Type B pancreatic cell (in vitro differentiated cells): ENCODE measurements around the gene HNRNPL. TPM values are rescaled to one million over a fixed set of nuclear protein-coding genes. Genes with fewer than 3 reads are reported as not detected.
A peak's percentile ranks its signal among the peaks of the same experiment; 100 is the strongest.
"Not testable (repeated sequence)": the region's sequence is repeated elsewhere in the genome, so short reads cannot be mapped to it uniquely, and the experiment has no call there.

ENCODE experiments used
- DNase-seq: peaks from one replicate; pipeline ENCODE4 v3.0.0; 2021; ENCODE audit warnings: mixed read lengths; ENCODE audit not compliant: unreplicated experiment; ENCODE audit errors: extremely low spot score
- H3K27ac Mint-ChIP-seq: 2 replicates; pipeline ENCODE4 v1.8.0; 2021; ENCODE audit warnings: mild to moderate bottlenecking, mixed read lengths
- H3K27me3 Mint-ChIP-seq: 2 replicates; pipeline ENCODE4 v1.8.0; 2021; ENCODE audit warnings: mixed read lengths
- H3K36me3 Mint-ChIP-seq: 2 replicates; pipeline ENCODE4 v1.8.0; 2021; ENCODE audit warnings: mixed read lengths
- H3K4me1 Mint-ChIP-seq: one replicate; pipeline ENCODE4 v1.8.0; 2021; ENCODE audit warnings: mixed read lengths; ENCODE audit not compliant: unreplicated experiment
- H3K4me3 Mint-ChIP-seq: 2 replicates; pipeline ENCODE4 v1.8.0; 2021; ENCODE audit warnings: mild to moderate bottlenecking, mixed read lengths
- H3K9me3 Mint-ChIP-seq: 2 replicates; pipeline ENCODE4 v1.8.0; 2021; ENCODE audit warnings: mixed read lengths
- total RNA-seq: library from RNA; stranded (reverse); gene quantifications from 2 replicates; pipeline ENCODE4 v1.2.1, GENCODE V29; 2021; ENCODE audit warnings: low replicate concordance
- TF ChIP-seq, protein P1 (sequence below): fragments of 200-600 bp; sonication (generic); conservative IDR thresholded peaks from 2 replicates; pipeline ENCODE4 v1.5.0; 2021; ENCODE audit warnings: antibody characterized with exemption, mild to moderate bottlenecking

HNRNPL gene
- total RNA-seq, 1 donor from 2014 or later, result 451 TPM

DNA sequence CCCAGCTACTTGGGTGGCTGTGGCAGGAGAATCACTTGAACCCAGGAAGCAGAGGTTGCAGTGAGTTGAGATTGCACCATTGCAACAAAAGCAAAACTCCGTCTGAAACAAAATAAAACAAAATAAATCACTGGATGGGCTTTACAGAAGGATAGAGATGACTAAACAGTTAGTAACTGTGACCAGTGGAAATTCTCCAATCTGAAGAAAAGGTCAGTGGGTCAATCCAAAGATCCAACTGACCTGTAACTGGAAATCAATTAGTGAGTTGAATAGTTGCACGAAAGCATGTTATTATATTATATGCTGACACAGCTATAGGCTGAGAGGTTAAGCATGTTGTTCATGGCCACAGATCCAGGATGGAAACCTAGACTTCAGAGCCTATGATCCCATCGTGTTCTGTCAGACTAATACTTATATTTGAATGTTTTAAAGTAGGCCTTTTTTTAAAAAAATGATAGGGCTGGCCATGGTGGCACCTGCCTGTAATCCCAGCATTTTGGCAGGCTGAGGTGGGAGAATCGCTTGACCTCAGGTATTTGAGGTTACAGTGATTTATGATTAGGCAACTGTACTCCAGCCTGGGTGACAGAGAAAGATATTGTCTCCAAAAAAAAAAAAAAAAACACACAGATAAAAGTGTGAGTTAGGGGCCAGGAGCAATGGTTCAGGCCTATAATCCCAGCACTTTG lies 19.6 kb downstream of the HNRNPL start:
- peaks cover 29% of the 10 kb centered on the region for H3K4me1 Mint-ChIP-seq
- H3K27me3 Mint-ChIP-seq, result no peaks in the 10 kb centered on the region
- H3K36me3 Mint-ChIP-seq, result peaks cover 28% of the 10 kb centered on the region
- H3K27ac Mint-ChIP-seq, result peak overlapping the region; percentile 99
- no peaks in the 10 kb centered on the region for H3K9me3 Mint-ChIP-seq
- no peak for DNase-seq
- TF ChIP-seq, protein P1, sequence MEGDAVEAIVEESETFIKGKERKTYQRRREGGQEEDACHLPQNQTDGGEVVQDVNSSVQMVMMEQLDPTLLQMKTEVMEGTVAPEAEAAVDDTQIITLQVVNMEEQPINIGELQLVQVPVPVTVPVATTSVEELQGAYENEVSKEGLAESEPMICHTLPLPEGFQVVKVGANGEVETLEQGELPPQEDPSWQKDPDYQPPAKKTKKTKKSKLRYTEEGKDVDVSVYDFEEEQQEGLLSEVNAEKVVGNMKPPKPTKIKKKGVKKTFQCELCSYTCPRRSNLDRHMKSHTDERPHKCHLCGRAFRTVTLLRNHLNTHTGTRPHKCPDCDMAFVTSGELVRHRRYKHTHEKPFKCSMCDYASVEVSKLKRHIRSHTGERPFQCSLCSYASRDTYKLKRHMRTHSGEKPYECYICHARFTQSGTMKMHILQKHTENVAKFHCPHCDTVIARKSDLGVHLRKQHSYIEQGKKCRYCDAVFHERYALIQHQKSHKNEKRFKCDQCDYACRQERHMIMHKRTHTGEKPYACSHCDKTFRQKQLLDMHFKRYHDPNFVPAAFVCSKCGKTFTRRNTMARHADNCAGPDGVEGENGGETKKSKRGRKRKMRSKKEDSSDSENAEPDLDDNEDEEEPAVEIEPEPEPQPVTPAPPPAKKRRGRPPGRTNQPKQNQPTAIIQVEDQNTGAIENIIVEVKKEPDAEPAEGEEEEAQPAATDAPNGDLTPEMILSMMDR, result no peak
- H3K4me3 Mint-ChIP-seq, result peak overlapping the region; percentile 92

DNA sequence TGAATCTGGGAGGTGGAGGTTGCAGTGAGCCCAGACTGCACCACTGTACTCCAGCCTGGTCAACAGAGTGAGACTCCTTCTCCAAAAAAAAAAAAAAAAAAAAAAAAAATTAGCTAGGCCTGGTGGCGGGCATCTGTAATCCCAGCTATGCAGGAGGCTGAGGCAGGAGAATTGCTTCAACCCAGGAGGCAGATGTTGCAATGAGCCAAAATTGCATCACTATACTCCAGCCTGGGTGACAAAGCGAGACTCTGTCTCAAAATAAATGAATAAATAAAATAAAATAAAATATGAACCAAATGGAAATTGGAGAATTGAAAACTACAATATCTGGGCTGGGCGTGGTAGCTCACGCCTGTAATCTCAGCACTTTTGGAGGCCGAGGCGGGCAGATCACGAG lies 20.6 kb downstream of the HNRNPL start:
- DNase-seq, H3K27ac Mint-ChIP-seq, H3K9me3 Mint-ChIP-seq, H3K27me3 Mint-ChIP-seq, H3K4me3 Mint-ChIP-seq: not testable (repeated sequence)
- peaks cover 36% of the 10 kb centered on the region for H3K36me3 Mint-ChIP-seq
- peaks cover 35% of the 10 kb centered on the region for H3K4me1 Mint-ChIP-seq

DNA sequence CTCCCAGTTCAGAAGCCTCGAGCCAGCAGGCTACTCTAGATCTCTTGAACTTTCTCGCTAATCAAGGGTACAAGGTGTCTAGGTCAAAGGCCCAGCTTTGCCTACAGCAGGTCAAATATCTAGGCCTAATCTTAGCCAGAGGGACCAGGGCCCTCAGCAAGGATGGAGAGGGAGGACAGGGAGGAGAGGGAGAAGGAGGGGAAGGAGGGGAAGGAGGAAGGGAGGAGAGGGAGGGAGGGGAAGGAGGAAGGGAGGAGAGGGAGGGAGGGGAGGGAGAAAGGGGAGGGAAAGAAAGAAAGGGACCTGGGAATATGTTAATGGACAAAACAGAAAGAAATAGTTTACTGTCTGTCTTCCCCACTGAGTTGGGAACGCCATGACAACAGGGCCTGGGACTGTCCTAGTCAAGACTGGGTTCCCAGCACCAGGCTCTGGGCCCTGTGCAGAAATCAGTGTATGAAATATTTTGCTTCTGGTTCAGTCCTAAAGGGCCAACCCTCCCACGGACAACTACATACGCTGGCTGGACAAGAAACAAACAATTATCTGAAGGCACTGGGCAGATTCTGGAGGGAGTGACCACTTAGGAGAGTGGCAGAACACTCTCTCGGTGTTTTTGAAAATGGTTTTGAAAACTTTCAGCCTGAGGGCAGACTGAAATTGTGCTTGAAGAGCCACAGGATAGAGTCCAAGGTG lies 22.8 kb downstream of the HNRNPL start:
- Mint-ChIP-seq H3K4me3 (no peak overlapping the region), H3K9me3 (peaks cover 3% of the 10 kb centered on the region), H3K4me1 (peaks cover 27% of the 10 kb centered on the region), H3K36me3 (peaks cover 47% of the 10 kb centered on the region), H3K27me3 (no peaks in the 10 kb centered on the region), H3K27ac (peak overlapping the region; percentile 36)
- DNase-seq, result no peak
- TF ChIP-seq, protein P1, result no peak

DNA sequence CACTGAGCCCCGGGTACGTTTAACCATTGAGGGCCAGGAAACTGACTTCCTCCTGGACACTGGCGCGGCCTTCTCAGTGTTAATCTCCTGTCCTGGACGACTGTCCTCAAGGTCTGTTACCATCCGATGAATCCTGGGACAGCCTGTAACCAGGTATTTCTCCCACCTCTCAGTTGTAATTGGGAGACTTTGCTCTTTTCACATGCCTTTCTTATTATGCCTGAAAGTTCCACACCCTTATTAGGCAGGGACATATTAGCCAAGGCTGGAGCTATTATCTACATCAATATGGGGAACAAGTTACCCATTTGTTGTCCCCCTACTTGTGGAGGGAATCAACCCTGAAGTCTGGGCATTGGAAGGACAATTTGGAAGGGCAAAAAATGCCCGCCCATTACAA lies 23.9 kb downstream of the HNRNPL start:
- not testable (repeated sequence) for H3K27ac Mint-ChIP-seq, H3K4me3 Mint-ChIP-seq, H3K9me3 Mint-ChIP-seq, H3K27me3 Mint-ChIP-seq, DNase-seq
- H3K36me3 Mint-ChIP-seq, result peaks cover 39% of the 10 kb centered on the region
- peaks cover 20% of the 10 kb centered on the region for H3K4me1 Mint-ChIP-seq

DNA sequence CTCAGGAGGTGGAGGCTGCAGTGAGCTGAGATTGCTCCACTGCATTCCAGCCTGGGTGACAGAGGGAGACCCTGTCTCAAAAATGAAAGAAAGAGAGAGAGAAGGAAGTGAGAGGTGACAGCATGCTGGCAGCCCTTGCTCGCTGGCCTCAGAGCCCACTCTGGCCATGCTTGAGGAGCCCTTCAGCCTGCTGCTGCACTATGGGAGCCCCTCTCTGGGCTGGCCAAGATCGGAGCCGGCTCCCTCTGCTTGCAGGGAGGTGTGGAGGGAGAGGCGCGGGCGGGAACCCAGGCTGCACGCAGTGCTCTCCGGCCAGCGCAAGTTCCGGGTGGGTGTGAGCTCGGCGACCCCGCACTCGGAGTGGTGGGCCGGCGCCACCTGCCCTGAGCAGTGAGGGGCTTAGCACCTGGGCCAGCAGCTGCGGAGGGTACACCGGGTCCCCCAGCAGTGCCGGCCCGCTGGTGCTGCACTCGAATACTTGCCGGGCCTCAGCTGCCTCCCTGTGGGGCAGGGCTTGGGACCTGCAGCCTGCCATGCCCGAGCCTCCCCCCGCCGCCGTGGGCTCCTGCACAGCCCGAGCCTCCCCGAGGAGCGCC lies 28.5 kb downstream of the HNRNPL start:
- H3K4me3 Mint-ChIP-seq, H3K9me3 Mint-ChIP-seq, DNase-seq, H3K27ac Mint-ChIP-seq, H3K27me3 Mint-ChIP-seq: not testable (repeated sequence)
- peaks cover 22% of the 10 kb centered on the region for H3K4me1 Mint-ChIP-seq
- peaks cover 36% of the 10 kb centered on the region for H3K36me3 Mint-ChIP-seq

DNA sequence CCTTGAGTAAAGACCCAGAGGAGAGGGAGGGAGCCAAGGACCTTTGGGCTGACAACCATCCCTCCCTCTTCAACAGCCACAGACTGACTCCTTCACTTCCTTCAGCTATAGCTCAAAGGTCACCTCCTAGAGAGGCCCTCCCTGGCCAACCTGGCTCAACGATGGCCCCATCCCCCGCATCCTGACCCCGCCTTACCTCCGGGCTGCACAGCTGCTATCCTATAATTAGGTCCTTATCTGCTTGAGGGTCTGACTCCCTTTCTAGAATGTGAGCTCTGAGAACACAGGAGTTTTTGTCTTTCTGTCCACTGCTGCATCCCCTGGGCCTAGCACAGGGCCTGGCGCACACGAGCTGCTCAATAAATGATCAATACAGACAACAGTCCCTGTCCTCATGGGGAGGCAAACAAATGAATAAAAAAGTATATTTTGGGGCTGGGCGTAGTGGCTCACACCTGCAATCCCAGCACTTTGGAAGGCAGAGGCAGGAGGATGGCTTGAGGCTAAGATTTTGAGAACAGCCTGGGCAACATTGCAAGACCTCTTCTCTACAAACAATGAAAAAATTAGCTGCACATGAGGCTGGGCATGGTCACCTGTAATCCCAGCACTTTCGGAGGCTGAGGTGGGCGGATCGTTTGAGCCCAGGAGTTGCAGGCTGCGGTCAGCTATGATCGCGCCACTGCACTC lies 30.4 kb downstream of the HNRNPL start:
- peaks cover 3% of the 10 kb centered on the region for H3K9me3 Mint-ChIP-seq
- DNase-seq, result no peak
- H3K4me3 Mint-ChIP-seq, result peak overlapping the region; percentile 36
- peaks cover 32% of the 10 kb centered on the region for H3K36me3 Mint-ChIP-seq
- peak overlapping the region; percentile 74 for H3K27ac Mint-ChIP-seq
- H3K4me1 Mint-ChIP-seq, result peaks cover 14% of the 10 kb centered on the region
- H3K27me3 Mint-ChIP-seq, result no peaks in the 10 kb centered on the region
- TF ChIP-seq, protein P1, result no peak

DNA sequence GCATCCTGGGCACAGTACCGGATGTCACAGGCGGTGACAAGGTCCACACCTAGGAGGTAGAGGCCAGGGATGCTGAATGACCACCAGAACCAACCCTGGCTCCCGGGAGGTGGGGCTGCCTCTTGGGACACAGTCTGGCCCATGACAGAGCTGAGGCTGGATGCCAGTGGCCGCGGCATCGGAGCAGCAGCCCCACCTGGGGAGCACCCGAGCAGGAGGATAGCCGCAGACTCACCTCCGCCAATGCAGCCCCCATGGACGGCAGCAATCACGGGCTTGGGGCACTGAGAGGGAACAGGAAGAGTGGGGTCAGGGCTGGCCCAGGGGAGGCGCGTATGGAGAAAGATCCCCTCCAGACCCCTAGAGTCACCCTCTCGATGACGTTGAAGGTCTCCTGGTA lies 32.7 kb downstream of the HNRNPL start:
- TF ChIP-seq, protein P1, result no peak
- no peak overlapping the region for H3K4me3 Mint-ChIP-seq
- peaks cover 13% of the 10 kb centered on the region for H3K4me1 Mint-ChIP-seq
- H3K9me3 Mint-ChIP-seq, result no peaks in the 10 kb centered on the region
- no peak for DNase-seq
- H3K27me3 Mint-ChIP-seq, result no peaks in the 10 kb centered on the region
- H3K27ac Mint-ChIP-seq, result no peak overlapping the region
- peaks cover 18% of the 10 kb centered on the region for H3K36me3 Mint-ChIP-seq
